Measurements from ENCODE around the gene CITED2.

CITED2 gene

DNA sequence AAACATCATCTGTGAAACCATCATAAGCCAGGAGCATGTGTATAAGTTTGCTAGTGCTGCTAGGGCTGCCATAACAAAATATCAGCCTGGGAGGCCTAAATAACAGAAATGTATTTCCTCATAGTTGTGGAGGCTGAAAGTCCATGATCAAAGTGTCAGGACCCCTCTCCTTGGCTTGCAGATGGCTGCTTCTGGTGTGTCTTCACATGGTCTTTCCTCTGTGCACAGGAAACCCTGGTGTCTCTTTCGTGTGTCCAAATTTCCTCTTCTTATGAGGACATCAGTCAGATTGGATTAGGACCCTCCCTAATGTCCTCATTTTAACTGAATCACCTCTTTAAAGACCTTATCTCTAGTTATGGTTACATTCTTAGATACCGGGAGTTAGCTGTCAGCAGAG is 6.2 kb upstream of the CITED2 start:
- no peak overlapping the region for H3K27ac ChIP-seq

DNA sequence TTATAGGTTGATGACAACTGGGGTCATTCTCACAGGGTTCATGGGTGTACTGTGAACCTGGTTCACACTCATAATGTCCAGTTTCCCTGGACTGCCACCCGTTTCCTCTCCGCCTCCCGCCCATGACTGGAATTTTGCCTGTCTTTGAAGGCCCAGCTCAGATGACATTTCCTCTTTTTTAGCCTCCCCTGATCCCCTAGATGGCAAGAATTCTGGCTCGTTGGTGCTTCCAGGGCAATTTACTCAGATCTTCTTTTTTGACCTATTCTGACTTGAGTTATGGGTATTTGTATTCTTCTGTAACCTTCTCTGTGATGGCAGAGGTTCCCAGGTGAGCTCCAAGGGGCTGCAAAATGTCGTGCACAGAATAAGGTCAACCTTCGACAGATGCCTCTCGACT is 5.7 kb upstream of the CITED2 start:
- no peak overlapping the region for H3K27ac ChIP-seq
- TF ChIP-seq, protein P1, sequence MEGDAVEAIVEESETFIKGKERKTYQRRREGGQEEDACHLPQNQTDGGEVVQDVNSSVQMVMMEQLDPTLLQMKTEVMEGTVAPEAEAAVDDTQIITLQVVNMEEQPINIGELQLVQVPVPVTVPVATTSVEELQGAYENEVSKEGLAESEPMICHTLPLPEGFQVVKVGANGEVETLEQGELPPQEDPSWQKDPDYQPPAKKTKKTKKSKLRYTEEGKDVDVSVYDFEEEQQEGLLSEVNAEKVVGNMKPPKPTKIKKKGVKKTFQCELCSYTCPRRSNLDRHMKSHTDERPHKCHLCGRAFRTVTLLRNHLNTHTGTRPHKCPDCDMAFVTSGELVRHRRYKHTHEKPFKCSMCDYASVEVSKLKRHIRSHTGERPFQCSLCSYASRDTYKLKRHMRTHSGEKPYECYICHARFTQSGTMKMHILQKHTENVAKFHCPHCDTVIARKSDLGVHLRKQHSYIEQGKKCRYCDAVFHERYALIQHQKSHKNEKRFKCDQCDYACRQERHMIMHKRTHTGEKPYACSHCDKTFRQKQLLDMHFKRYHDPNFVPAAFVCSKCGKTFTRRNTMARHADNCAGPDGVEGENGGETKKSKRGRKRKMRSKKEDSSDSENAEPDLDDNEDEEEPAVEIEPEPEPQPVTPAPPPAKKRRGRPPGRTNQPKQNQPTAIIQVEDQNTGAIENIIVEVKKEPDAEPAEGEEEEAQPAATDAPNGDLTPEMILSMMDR (conservative IDR thresholded peaks at IDR 0.05) = no peak

More for the DNA sequence above, 6.2 kb upstream of the CITED2 start:
- TF ChIP-seq, protein P1 (conservative IDR thresholded peaks at IDR 0.05) = no peak

DNA sequence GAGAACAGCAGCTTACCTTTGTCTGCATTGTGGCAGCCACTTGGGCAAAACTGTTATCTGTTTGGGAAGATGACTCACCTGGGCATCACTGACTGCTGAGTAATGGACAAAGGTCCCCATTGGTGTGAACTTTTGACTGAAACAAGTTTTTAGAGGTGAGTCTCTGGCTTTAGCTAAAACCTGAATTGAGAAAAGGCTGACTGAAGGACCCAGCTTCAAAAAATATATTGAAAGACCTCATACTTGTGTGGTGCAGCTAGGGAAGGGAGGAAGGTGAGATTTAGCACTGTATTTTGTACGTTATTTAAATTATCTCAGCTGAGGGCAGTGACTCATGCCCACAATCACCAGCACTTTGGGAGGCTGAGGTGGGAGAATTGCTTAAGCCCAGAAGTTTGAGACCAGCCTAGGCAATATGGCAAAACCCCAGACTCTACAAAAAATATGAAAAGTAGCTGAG is 4.5 kb upstream of the CITED2 start:
- TF ChIP-seq, protein P1 (conservative IDR thresholded peaks at IDR 0.05) = no peak
- H3K27ac ChIP-seq = no peak overlapping the region

DNA sequence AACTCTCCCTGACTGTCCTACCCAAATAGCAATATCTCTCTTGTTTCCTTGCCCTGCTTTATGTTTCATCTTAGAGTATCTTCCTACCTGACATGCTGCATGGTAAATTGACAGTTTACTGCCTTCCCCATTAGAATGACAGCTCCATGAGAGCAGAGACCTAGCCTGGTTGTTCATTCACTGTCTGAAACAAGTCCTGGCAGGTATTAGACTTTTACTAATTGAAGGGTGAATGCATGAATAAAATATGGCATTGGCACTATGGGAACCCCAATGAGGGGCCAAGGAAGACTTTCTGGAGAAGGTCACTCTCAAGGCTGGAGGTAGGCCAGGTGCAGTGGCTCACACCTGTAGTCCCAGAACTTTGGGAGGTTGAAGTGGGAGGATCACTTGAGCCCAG is 3.8 kb upstream of the CITED2 start:
- TF ChIP-seq, protein P1 (conservative IDR thresholded peaks at IDR 0.05) = no peak
- H3K27ac ChIP-seq = no peak overlapping the region

DNA sequence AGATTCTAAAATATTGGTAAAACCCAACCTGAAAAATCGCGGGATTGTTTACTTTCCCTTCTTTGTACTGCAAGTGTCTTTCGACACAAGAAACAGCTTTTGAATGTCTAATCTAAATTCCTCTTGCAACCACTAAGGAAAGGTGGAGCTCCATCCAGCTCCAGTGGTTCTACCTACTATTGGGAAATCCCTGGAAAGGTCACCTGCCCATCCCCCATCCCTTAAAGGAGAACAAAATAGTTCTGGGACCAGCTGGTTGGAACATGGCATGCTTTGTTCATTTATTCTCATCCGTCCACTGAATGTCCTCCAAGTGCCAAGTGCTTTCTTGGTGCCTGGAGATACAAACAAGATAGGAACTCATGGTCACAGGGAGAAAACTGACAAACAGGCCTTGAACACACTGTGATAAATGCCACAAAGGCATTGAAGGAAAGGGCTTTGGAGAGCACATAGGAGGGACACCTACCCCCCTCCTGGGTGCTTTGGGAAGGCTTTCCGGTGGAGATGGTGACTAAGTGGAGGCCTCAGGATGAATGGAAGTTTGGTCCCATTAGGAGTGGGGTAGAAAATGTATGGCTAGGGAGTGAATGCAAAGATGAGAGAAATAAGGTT is 2.3 kb upstream of the CITED2 start:
- H3K27ac ChIP-seq = peak overlapping the region; percentile 99
- TF ChIP-seq, protein P1 (conservative IDR thresholded peaks at IDR 0.05) = peak; percentile 31

DNA sequence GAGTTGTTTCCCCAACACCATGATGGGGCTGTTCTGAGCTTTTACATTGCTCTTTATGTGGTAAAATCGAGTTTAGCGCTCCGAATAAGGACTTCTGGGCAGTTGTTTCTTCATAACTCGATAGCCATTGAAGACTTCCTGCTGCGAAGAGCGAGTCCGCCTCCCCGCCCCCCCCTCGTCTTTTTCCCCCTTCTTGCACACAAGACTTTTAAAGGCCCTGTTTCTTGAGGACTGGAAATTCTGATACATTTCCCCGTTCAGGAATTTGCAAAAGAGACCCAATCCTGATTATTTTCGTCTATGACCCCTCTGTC is 1.5 kb upstream of the CITED2 start:
- H3K27ac ChIP-seq = peak overlapping the region; percentile 99
- TF ChIP-seq, protein P1 (conservative IDR thresholded peaks at IDR 0.05) = no peak

DNA sequence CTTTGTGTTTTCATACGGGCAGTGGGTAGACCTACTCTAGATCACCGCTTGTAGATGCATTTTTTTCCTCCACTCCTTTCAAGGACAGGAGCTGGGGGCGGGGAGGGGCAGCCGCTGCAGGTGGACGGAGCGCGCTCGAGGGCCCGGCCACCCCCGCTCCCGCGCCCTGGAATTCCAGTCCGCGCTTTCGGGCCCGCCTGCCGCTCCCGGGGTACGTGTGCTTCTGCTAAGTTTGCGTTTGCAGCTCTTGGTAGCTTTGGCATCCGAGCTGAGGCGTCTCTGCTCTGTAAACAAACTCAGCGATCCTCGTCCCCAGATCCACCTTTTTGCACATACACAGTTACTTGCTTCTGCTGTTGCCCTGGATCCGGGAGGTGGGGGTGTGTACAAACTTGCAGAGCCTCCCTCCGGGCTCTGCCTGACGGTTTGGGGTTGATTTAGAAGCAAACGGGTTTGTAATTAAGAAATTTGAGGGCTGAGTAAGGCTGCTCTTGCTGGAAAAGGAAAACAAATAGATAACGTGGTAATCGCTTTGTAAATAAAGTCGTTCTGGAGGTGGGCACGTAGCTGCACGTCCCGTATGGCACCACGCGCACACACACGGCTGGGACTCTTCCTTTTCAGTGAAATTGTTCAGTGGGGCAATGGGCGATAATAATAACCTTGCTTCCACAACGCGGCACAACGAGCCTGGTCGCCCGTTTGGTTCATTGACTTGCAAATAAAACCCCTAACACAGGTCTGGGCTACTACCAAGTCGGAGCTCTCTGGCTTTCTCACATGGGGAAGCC is 973 bp upstream of the CITED2 start:
- TF ChIP-seq, protein P1 (conservative IDR thresholded peaks at IDR 0.05) = peak; percentile 38
- peak overlapping the region; percentile 99 for H3K27ac ChIP-seq

All from VCaP (cell line).